HG03060 (cell line): ENCODE data around the gene PICK1.

Source experiments
- ATAC-seq: cut with Tn5 transposase; IDR thresholded peaks from one replicate; pipeline ENCODE4 v1.9.1; 2021; ENCODE audit warnings: low read depth, moderate number of reproducible peaks; ENCODE audit not compliant: unreplicated experiment

The PICK1 gene

DNA sequence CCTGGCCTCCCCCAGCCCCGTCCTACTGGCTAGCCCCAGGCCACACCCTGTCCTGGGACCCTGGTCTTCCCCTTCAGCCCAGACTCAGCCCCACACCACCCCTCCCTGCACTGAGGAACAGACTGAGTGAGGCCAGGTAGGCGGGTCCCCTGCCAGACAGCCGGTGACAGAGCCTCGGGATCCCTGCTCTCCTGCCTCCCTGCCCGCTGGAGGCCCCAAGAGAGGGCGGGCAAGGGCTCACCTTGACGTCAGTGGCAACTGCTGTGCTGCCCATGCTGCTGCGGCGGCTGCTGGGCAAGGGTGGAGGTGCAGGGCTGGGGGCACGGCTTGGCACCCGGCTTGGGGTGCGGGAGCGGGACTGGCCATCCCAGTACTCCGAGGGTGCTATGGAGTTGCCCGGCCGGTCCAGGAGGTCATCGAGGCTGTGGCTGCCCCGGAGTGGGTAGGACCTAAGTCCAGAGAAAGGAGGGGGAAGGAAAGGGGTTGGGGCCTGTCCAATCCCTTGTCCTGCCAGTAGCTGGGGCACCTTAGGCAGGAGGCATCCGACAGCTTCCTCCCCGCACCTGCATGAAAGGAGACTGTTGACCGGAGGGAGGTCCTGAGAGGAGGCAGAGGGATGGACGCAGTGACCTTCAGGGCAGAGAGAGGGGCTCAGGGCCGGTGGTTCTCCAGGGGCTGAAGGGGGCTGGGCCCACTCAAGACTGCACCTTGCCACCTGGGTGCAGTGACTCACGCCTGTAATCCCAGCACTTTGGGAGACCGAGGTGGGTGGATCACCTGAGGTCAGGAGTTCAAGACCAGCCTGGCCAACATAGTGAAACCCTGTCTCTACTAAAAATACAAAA is 29.0 kb downstream of the PICK1 start:
- no peak for ATAC-seq

DNA sequence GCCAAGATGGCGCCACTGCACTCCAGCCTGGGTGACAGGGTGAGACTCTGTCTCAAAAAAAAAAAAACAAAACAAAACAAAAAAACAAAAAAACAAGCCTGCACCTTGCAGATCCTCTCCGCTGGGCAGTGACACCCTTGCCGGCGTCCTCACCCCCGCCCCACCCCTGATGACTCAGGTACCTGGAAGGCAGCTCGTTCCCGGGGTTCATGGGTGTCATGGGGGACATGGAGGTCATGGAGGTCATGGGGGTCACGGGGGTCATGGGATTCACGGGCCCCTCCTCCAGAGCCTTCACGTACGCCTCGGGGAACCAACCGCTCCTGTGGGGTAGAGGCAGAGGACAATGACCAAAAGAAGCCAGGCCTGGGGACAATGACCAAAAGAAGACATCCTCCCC is 29.7 kb downstream of the PICK1 start:
- no peak for ATAC-seq

DNA sequence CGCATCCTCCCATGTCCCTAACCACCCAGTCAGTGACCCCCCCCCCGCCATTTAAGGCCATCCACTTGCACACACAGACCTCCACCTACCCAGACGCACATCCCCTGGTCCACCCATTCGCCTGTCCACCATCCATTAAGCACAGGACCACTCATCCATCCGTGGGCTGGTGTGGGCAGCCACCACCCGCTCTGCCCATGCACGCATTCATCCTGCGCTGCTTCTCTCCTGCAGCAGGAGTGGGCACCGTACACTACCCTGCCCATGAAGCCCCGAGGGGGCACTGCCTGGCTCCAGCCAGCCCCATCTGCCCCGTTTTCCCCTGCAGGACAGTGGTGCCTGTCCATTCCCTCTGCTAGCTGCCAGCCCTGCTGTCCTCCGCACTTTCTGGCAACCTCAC is 30.7 kb downstream of the PICK1 start:
- no peak for ATAC-seq

DNA sequence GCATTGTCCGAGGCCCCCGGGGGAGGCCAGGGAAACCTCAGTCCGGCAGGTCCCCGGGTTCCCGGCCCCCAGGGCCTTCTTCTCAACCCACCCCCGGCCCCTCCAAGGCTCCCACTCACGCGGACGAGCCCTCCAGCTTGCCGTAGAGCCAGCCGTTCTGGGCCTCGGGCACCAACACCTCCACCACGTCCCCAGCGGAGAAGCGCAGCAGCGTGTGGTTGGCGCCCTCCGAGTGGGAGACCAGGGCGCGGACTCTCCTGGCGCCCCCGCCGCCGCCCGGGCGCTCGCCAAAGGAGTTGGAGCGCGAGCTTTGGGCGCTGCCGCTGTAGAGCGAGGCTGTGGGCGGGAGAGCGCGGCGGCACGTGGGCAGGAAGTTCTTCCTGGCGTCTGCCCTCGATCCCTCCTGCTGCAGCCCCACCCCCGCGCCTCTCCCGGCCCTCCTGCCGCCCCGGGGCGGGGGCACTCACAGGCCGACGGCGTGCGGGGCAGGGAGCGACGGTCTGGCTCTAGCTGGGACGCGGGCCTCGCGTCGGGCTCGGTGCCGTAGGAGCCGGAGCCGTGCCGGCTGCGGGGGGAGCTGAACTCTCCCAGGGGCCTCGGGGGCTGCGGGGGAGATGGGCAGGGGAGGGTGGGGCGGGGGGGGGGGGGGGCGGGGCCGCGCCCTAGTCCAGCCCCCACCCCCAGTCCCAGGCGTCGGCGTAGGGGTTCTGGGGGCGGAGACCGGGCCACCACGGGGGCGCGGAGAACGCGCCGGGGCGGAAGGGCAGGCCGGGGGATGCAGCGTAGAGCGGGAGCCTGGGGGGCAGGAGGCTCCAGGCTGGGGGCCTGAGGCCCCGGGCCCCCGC is 31.6 kb downstream of the PICK1 start:
- no peak for ATAC-seq

- no peak for ATAC-seq
Measured at GRCh38 chr22:38089474-38089851, 32.3 kb downstream of the PICK1 start.

- ATAC-seq, result no peak
Measured at GRCh38 chr22:38097058-38097457, 39.9 kb downstream of the PICK1 start.

- no peak for ATAC-seq
Measured at GRCh38 chr22:38097557-38098409, 40.6 kb downstream of the PICK1 start.

DNA sequence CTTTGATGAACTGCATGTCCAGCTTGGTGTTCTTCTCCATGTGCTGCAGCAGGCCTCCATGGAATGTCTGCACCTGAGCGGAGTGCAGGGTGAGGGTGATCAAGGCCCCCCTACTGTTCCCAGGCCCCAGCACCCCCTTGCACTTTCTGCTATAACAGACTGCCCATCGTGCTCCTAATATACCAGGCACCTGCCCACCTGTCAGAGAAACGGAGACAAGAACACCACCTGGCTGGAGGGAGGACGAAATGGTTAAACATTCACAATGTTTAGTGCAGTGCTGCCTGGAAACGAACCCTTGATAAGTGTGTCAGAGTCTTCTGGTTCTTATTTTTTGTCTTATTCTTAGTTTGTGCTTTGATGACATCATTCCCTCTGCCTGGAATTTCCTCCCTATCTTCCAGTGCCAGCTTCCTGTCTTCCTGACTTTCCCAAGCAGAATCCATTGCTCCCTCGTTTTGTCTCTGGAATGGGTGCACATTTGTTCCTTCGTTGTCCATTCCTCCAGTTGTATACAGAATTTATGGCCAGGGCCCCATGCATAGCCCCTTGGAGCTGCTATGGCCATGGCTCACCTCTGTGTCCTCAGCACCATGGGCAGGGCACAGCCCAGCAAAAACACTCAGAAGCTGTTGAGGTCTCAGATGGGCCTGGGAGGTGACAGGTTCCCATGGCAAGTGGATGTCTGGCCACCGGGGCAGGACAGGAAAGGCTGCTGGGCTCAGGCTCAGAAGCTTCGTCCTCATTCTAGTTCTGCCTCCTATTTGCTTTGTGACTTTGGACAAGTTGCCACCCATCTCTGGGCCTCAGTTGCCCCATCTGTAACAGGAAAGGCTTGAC is 41.4 kb downstream of the PICK1 start:
- no peak for ATAC-seq

DNA sequence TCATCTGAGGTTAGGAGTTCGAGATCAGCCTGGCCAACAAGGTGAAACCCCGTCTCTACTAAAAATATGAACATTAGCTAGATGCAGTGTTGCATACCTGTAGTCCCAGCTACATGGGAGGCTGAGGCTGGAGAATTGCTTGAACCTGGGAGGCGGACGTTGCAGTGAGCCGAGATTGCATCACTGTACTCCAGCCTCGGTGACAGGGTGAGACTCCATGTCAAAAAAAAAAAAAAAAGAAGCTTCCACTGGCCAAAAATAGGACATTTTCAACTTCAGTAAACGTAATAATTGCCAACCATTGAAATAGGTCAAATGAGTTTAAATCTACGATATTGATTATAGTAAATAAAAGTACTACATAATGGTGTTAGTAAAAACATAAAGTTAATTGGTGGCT is 46.4 kb downstream of the PICK1 start:
- no peak for ATAC-seq

DNA sequence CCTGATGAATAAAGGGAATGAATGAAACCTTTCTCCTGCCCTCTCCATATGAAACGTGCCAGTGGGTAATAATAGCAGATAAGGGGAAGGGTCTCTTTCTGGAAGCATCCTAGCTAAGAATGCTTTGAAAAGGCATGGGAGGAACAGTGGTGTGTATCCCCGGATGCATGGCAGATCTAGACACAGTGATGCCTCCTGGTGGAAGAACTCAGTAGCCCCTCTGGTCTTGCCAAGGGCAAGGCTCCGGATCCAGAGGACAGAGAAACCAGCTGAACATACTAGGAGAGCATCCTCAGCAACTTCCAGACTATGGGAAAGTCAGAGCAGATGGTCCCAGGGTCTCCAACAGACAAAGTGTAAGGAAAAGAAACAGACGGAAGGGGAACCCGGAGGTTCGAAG is 46.9 kb downstream of the PICK1 start:
- no peak for ATAC-seq

DNA sequence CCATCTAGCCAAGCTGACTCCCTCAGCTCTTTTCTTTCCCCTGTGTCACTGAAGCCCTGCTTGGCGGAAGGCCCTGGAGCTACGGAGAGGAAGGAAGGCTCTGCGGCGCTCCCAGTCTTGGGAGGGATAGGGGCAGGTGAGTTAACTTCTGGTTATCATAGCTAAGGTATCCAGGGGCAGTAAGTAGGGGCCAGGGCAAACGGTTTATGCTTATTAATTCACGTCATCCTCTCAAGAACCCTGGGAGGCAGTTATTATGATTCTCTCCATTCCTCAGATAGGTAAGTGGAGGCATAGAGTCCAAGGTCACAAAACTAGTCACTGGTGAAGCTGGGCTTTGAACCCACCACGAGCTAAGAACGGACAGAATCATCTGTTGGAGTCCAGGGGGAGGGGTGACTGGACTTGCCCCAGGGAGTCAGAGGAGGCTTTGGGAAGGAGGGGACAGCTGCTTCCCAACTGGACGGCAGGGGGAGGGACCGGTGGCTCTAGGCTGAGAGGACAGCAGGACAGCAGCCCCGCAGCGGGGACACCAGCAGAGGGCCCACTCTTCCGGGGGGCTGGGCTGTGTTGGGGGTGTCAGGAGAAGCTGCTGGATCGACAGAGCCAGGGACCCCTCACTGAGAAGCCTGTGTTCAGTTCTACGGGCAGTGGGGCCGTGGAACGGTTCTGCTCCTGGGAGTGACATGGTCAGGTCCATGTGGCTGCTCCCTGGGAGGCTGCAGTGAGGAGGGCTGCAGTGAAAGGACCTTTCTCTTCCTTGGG is 49.8 kb downstream of the PICK1 start:
- no peak for ATAC-seq

DNA sequence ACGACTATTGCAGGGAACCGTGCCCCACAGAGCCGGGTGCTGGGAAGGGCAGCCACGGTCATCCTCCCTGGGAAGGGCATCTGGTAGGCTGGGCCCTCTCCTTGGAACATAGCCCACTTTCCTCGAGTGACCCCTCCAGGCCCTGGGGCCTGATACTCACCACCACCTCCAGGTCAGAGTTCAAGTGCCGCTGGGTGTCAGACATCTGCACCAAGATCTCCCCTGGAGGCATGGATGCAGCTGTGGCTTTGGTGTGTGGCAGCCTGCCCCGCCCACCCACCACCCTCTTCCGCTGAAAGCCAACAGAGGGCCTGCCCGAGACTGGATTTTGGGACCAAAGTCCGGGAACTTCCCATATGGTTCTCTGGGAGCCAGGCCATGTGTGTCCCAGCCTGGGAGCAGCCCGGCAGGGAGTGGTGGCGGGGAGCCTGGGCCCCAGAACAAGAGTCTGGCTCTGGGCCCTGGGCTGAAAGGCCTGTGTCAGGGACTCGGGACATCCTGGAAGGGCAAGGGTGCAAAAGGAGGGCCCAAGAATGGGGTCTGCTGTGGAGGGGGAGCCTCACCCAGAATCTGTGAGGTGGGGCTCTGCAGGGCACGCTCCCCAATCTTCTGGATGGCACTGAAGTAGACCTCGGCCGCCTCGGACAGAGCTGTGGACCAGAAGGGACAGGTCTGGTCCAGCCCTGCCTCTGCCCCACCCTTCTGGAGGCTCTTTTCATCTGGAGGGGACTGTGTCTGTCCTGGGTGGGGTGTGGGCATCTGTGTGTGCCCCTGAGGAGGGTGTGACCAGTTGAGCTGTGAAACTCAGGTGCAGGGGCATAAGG is 50.7 kb downstream of the PICK1 start:
- no peak for ATAC-seq

GRCh38 chr22:38108561-38109319 is 51.5 kb downstream of the PICK1 start:
- ATAC-seq, result no peak

GRCh38 chr22:38109371-38110001 is 52.3 kb downstream of the PICK1 start:
- no peak for ATAC-seq

DNA sequence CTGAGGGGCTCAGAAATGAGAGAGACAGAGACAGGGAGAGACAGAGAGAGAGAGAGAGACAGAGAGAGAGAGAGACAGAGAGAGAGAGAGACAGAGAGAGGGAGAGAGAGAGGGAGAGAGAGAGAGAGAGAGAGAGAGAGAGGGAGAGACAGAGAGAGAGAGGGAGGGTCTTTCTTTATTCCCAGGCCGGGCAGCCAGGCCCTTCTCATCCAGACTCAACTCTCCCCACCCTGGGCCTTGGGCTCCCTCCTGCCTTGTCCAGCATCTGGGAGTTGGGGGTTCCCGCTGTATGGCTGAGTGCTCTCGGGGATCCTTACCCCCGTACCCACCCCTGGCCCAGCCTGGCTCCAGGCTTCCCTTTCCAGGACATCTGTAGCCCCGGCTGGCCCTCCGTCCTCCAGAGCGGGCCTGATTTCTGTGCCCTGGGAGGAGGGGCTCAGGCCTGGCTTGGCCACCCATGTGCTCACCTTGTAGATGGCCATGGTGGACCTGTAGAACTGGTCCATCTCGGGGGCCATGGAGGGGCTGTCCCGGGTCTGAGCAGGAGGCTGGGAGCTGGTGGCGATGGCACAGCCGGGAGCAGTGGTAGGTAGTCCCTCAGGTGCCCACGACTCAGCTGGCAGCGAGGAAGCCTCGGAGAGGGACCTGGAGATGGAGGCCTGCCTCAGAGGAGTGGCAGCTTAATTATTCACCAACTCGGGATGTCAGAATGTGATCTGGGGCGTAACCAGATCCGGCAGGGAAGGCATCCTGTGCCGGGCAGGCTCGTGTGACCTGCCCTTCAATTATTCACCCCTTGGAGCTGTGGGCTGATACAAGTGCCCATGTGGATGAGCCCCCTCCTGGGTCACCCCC is 53.0 kb downstream of the PICK1 start, which contains the start of gene BAIAP2L2:
Gene BAIAP2L2 (minus strand): TSS at position 677 of the 855 bp plus-strand sequence. CDS start 159 bp downstream, at position 518.
- ATAC-seq, result no peak
